ENCODE measurements around the gene RRBP1.
A peak's percentile ranks its signal among the peaks of the same experiment; 100 is the strongest.

RRBP1 gene

GRCh38 chr20:17645010-17645409 is 37.0 kb downstream of the RRBP1 start:
- Histone ChIP-seq H3K36me3 (ENCODE audit: low read depth) (peaks cover 61% of the 10 kb centered on the region), H3K27ac (ENCODE audit: poor library complexity, severe bottlenecking) (no peak overlapping the region), H3K9me3 (ENCODE audit: severe bottlenecking) (no peaks in the 10 kb centered on the region), H3K4me1 (ENCODE audit: insufficient read depth, poor library complexity, severe bottlenecking) (no peaks in the 10 kb centered on the region), H3K27me3 (ENCODE audit: insufficient read depth, poor library complexity, severe bottlenecking) (no peaks in the 10 kb centered on the region), H3K4me3 (ENCODE audit: severe bottlenecking) (no peak overlapping the region)
- ATAC-seq (ENCODE audit: low read depth): no peak
- no peak for TF ChIP-seq CTCF (IDR thresholded peaks at IDR 0.05; ENCODE audit: poor library complexity, severe bottlenecking)
- peak; percentile 29 for DNase-seq (ENCODE audit: low spot score)

GRCh38 chr20:17644451-17644850 is 37.6 kb downstream of the RRBP1 start:
- Histone ChIP-seq H3K4me1 (ENCODE audit: insufficient read depth, poor library complexity, severe bottlenecking) (no peaks in the 10 kb centered on the region), H3K27ac (ENCODE audit: poor library complexity, severe bottlenecking) (no peak overlapping the region), H3K9me3 (ENCODE audit: severe bottlenecking) (no peaks in the 10 kb centered on the region), H3K36me3 (ENCODE audit: low read depth) (peaks cover 60% of the 10 kb centered on the region), H3K4me3 (ENCODE audit: severe bottlenecking) (no peak overlapping the region), H3K27me3 (ENCODE audit: insufficient read depth, poor library complexity, severe bottlenecking) (no peaks in the 10 kb centered on the region)
- DNase-seq (ENCODE audit: low spot score) (no peak), ATAC-seq (ENCODE audit: low read depth) (no peak)
- no peak for TF ChIP-seq CTCF (IDR thresholded peaks at IDR 0.05; ENCODE audit: poor library complexity, severe bottlenecking)

- Histone ChIP-seq H3K27ac (ENCODE audit: poor library complexity, severe bottlenecking) (no peak overlapping the region), H3K4me1 (ENCODE audit: insufficient read depth, poor library complexity, severe bottlenecking) (no peaks in the 10 kb centered on the region), H3K36me3 (ENCODE audit: low read depth) (peaks cover 61% of the 10 kb centered on the region), H3K27me3 (ENCODE audit: insufficient read depth, poor library complexity, severe bottlenecking) (no peaks in the 10 kb centered on the region), H3K9me3 (ENCODE audit: severe bottlenecking) (no peaks in the 10 kb centered on the region), H3K4me3 (ENCODE audit: severe bottlenecking) (no peak overlapping the region)
- ATAC-seq (ENCODE audit: low read depth) (no peak), DNase-seq (ENCODE audit: low spot score) (no peak)
- TF ChIP-seq CTCF (IDR thresholded peaks at IDR 0.05; ENCODE audit: poor library complexity, severe bottlenecking): no peak
These were observed 38.4 kb downstream of the RRBP1 start for GRCh38 chr20:17643531-17644188.

DNA sequence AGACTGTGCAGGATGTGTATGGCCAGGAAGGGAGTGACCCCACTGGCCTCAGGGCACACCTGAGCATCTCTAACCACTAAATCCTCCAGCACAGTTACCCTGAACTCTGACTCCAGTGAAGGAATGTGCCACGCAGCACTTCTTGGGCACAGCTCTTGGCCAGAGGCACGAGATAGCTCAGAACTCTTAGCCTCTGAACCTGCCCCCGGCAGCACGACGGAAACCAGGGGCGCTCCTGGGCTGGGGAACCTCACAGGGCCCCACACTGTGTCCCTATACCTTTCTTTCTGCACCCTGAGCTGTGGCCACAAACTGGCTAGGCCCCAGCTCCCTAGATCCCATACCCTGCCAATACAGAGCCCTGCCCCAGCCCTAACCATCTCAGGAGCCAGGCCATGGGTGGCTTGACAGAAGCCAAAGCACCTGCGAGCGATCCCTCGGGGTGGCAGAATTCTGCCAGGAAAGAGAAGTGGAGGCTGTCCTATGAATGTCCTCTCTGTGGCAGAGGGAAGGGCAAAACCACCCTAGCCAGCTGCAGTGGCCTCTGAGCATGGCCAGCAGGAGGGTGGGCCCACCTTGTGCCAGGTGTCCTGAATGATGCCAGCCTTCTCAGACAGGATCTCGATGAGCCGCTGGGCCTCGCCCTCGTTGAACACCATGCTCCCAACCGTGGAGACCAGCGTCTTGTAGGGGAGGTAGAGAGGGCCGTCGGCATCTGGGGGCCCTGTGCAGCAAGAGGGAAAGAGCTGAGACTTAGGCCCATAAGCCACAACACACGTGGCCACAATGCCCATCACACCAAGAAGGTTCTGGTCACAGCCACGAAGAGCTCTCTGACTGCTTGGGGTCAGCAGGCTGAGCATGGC is 39.4 kb downstream of the RRBP1 start:
- Histone ChIP-seq H3K27me3 (ENCODE audit: insufficient read depth, poor library complexity, severe bottlenecking) (no peaks in the 10 kb centered on the region), H3K36me3 (ENCODE audit: low read depth) (peaks cover 66% of the 10 kb centered on the region), H3K4me3 (ENCODE audit: severe bottlenecking) (no peak overlapping the region), H3K27ac (ENCODE audit: poor library complexity, severe bottlenecking) (no peak overlapping the region), H3K4me1 (ENCODE audit: insufficient read depth, poor library complexity, severe bottlenecking) (no peaks in the 10 kb centered on the region), H3K9me3 (ENCODE audit: severe bottlenecking) (no peaks in the 10 kb centered on the region)
- no peak for TF ChIP-seq CTCF (IDR thresholded peaks at IDR 0.05; ENCODE audit: poor library complexity, severe bottlenecking)
- no peak for DNase-seq (ENCODE audit: low spot score)
- ATAC-seq (ENCODE audit: low read depth): no peak

GRCh38 chr20:17641993-17642392 is 40.0 kb downstream of the RRBP1 start:
- Histone ChIP-seq H3K36me3 (ENCODE audit: low read depth) (peaks cover 62% of the 10 kb centered on the region), H3K27ac (ENCODE audit: poor library complexity, severe bottlenecking) (no peak overlapping the region), H3K4me1 (ENCODE audit: insufficient read depth, poor library complexity, severe bottlenecking) (no peaks in the 10 kb centered on the region), H3K27me3 (ENCODE audit: insufficient read depth, poor library complexity, severe bottlenecking) (no peaks in the 10 kb centered on the region), H3K9me3 (ENCODE audit: severe bottlenecking) (no peaks in the 10 kb centered on the region), H3K4me3 (ENCODE audit: severe bottlenecking) (no peak overlapping the region)
- TF ChIP-seq CTCF (IDR thresholded peaks at IDR 0.05; ENCODE audit: poor library complexity, severe bottlenecking): no peak
- ATAC-seq (ENCODE audit: low read depth) (no peak), DNase-seq (ENCODE audit: low spot score) (no peak)
